IPS DF 6.9 (cell line): ENCODE results near the gene NPFFR2.

ENCODE experiments used
- DNase-seq: peaks from one replicate; pipeline ENCODE4 v3.0.0-alpha.2; 2013; ENCODE audit warnings: low read depth, low spot score
- H3K27ac ChIP-seq: one replicate; pipeline ENCODE4 v1.5.1; 2013; ENCODE audit warnings: low read length, control low read depth
- H3K27me3 ChIP-seq: 2 replicates; pipeline ENCODE4 v1.6.1; 2013; ENCODE audit warnings: mild to moderate bottlenecking, low read length; ENCODE audit not compliant: control insufficient read depth, insufficient read depth
- H3K36me3 ChIP-seq: 2 replicates; pipeline ENCODE4 v1.6.1; 2013; ENCODE audit warnings: low read length; ENCODE audit not compliant: control insufficient read depth, insufficient read depth
- H3K4me1 ChIP-seq: 2 replicates; pipeline ENCODE4 v1.6.1; 2013; ENCODE audit warnings: low read length; ENCODE audit not compliant: control insufficient read depth, insufficient read depth
- H3K4me3 ChIP-seq: 2 replicates; pipeline ENCODE4 v1.5.1; 2013; ENCODE audit warnings: mild to moderate bottlenecking, low read length
- H3K9me3 ChIP-seq: 2 replicates; pipeline ENCODE4 v1.6.1; 2013; ENCODE audit warnings: low read length, inconsistent platforms; ENCODE audit not compliant: control insufficient read depth, insufficient read depth
- WGBS: extraction: QIAGEN DNeasy Blood & Tissue Kit; methylation state at CpG from one replicate; pipeline ENCODE4 v1.1.7; 2013; ENCODE audit warnings: mixed read lengths, missing lambda C conversion rate; ENCODE audit not compliant: insufficient read length, insufficient coverage; 5-methylcytosine and 5-hydroxymethylcytosine counted together

NPFFR2 gene

DNA sequence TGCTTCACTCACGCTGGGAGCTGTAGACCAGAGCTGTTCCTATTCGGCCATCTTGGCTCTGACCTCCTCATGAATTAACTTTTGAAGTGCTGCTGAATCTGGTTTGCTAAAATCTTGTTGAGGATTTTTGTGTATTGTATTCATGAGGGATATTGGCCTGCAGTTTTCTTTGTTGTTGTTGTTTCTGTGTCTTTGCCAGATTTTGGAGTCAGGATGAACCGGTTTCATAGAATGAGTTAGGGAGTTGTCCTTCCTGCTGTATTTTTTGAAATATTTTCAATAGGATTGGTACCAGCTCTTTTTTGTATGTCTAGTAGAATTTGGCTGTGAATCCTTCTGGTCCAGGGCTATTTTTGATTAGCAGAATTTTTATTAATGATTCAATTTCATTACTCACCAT lies 138.1 kb downstream of the NPFFR2 start:
- H3K27ac ChIP-seq, result no peak overlapping the region
- no peaks in the 10 kb centered on the region; the same call in none of the 2 replicates for H3K9me3 ChIP-seq
- no peaks in the 10 kb centered on the region; the same call in 1 of the 2 replicates for H3K36me3 ChIP-seq
- no peak for DNase-seq
- no peak overlapping the region for H3K4me3 ChIP-seq
- no peaks in the 10 kb centered on the region for H3K27me3 ChIP-seq
- no peaks in the 10 kb centered on the region for H3K4me1 ChIP-seq
- WGBS, result no CpG with 5 or more reads among the region's 3 CpGs

DNA sequence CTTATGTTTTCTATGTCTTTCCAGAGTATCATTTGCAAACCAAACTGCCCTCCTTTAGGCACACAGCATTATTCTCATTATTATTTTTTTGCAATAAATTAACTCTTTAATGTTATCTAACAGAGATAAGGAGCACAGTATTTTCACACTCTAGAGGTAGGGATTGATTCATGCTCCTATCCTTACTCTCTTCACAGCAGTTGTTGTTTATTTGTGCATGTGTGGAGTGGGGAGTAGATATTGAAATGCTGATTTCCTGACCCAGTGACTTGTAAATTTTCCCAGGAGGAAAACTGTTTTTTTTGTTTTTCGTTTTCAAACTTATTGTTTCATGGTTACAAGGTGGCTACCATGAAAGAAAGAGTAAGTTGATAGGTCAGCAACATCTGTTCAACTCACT lies 140.0 kb downstream of the NPFFR2 start:
- Histone ChIP-seq H3K4me1 (no peaks in the 10 kb centered on the region), H3K36me3 (no peaks in the 10 kb centered on the region; the same call in 1 of the 2 replicates), H3K27ac (no peak overlapping the region), H3K27me3 (no peaks in the 10 kb centered on the region), H3K4me3 (no peak overlapping the region), H3K9me3 (no peaks in the 10 kb centered on the region; the same call in none of the 2 replicates)
- DNase-seq, result no peak
- WGBS, result no CpG with 5 or more reads among the region's 1 CpG

DNA sequence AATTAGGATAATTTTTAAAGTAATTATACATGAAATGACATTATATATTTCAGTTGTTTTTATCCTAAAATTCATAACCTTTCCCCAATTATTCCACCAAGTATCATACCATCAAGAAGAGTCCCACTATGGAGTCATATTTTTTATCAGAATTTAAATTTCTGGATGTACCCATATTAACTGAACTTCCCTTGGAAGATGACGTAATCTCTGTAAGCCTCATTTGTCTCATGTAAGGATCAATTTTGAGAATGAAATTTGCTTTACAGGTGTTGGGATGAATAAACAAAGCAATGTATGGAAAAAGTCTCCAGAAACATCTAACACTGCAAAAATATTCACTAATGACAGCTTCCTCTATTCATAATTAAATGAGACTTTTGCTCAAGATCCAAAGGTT lies 147.5 kb downstream of the NPFFR2 start:
- Histone ChIP-seq H3K27ac (no peak overlapping the region), H3K4me1 (no peaks in the 10 kb centered on the region), H3K9me3 (no peaks in the 10 kb centered on the region), H3K27me3 (no peaks in the 10 kb centered on the region), H3K4me3 (no peak overlapping the region), H3K36me3 (no peaks in the 10 kb centered on the region)
- no CpG with 5 or more reads among the region's 1 CpG for WGBS
- DNase-seq, result no peak

DNA sequence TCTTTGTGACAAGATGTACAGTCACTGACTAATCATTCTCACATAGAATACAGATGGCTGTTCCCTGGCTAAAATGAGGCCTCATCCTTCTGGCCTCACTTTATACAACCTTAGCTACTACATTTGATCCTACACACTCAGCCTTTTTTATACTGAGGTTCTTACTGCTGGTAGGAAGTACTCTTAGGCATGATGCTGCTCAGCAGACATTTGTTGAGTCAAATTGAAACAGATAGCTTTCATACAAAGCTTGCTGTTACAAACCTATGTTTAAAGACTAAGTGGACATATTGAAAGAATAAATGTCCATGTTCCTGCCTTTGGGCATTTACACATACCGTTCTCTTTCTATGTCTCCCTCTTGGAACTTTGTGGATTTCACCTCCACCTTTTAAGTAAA lies 154.9 kb downstream of the NPFFR2 start:
- no peak overlapping the region for H3K4me3 ChIP-seq

DNA sequence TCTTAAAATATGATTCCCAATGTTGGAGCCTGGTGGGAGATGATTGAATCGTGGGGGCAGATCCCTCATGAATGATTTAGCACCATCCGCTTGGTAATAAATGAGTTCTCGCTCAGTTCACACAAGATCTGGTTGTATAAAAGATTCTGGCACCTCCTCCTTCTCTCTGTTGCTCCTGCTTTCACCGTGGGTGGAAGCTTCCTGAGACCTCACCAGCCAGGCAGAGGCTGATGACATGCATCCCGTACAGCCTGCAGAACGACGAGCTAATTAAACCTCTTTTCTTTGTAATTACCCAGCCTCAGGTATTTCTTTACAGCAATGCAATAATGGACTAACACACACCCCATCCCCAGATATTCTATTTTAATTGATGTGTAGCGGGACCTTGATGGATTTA lies 162.2 kb downstream of the NPFFR2 start:
- DNase-seq, result no peak
- no peaks in the 10 kb centered on the region for H3K4me1 ChIP-seq
- H3K27ac ChIP-seq, result no peak overlapping the region
- H3K27me3 ChIP-seq, result no peaks in the 10 kb centered on the region
- no peaks in the 10 kb centered on the region for H3K36me3 ChIP-seq
- WGBS, result no CpG with 5 or more reads among the region's 8 CpGs
- H3K4me3 ChIP-seq, result no peak overlapping the region
- no peaks in the 10 kb centered on the region for H3K9me3 ChIP-seq

More for the DNA sequence above, 154.9 kb downstream of the NPFFR2 start:
- Histone ChIP-seq H3K36me3 (no peaks in the 10 kb centered on the region), H3K9me3 (no peaks in the 10 kb centered on the region), H3K4me1 (no peaks in the 10 kb centered on the region), H3K27me3 (no peaks in the 10 kb centered on the region), H3K27ac (no peak overlapping the region)
- no CpG with 5 or more reads among the region's 1 CpG for WGBS
- no peak for DNase-seq

DNA sequence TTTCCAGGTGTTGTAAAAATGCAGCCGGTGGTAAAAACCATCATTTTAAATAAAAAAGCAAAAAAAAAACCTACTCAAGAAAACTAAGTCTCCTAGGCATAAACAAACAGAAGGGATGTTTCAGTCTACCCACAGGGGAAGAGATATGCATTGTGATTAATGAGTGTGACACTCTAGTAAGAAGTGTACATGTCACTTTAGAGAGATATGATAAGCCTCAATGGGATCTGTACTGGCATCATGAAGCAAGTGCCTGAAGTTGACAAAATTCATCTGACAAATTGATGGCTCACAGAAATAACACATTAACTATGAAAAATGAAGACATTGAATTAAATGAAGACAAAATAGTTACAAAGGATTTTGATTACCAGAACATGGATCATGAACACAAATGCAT lies 162.7 kb downstream of the NPFFR2 start:
- no peak for DNase-seq
- Histone ChIP-seq H3K4me3 (no peak overlapping the region), H3K9me3 (no peaks in the 10 kb centered on the region), H3K27ac (no peak overlapping the region), H3K4me1 (no peaks in the 10 kb centered on the region), H3K27me3 (no peaks in the 10 kb centered on the region), H3K36me3 (no peaks in the 10 kb centered on the region)
- WGBS, result no CpG with 5 or more reads among the region's 1 CpG
